Measurements from ENCODE around the gene LIFR. TPM values are rescaled to one million over a fixed set of nuclear protein-coding genes. Genes with fewer than 3 reads are reported as not detected.

The LIFR gene
- total RNA-seq, 1 donor from 2014 or later = 33.4 TPM

DNA sequence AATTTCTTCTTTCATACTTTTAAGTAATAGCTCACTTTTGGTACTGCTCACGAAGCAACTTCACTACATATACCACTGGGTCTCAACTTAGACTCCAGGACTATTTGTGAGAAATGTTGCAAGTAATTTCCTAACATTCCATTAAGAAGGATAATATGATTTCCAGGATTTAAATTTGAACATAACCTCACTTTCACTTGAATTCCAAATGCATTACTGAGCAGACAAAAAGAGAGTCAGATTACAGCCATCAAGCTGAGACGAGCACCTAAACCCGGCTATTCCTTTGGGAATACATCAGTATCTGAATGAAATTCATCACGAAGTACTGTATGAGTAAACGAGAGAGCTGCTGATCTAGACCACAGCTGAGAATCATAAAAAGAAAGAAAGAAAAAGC lies 47.3 kb downstream of the LIFR start:
- Mint-ChIP-seq H3K4me1 (ENCODE audit: low read depth) (no peaks in the 10 kb centered on the region), H3K27me3 (no peaks in the 10 kb centered on the region), H3K4me3 (ENCODE audit: low read depth) (no peak overlapping the region), H3K9me3 (ENCODE audit: low read depth) (no peaks in the 10 kb centered on the region), H3K36me3 (ENCODE audit: insufficient read depth) (peaks cover 6% of the 10 kb centered on the region), H3K27ac (no peak overlapping the region)
- DNase-seq (ENCODE audit: low spot score, unreplicated experiment) = no peak
- TF ChIP-seq, protein P1, sequence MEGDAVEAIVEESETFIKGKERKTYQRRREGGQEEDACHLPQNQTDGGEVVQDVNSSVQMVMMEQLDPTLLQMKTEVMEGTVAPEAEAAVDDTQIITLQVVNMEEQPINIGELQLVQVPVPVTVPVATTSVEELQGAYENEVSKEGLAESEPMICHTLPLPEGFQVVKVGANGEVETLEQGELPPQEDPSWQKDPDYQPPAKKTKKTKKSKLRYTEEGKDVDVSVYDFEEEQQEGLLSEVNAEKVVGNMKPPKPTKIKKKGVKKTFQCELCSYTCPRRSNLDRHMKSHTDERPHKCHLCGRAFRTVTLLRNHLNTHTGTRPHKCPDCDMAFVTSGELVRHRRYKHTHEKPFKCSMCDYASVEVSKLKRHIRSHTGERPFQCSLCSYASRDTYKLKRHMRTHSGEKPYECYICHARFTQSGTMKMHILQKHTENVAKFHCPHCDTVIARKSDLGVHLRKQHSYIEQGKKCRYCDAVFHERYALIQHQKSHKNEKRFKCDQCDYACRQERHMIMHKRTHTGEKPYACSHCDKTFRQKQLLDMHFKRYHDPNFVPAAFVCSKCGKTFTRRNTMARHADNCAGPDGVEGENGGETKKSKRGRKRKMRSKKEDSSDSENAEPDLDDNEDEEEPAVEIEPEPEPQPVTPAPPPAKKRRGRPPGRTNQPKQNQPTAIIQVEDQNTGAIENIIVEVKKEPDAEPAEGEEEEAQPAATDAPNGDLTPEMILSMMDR (IDR thresholded peaks at IDR 0.05; ENCODE audit: unreplicated experiment) = no peak

DNA sequence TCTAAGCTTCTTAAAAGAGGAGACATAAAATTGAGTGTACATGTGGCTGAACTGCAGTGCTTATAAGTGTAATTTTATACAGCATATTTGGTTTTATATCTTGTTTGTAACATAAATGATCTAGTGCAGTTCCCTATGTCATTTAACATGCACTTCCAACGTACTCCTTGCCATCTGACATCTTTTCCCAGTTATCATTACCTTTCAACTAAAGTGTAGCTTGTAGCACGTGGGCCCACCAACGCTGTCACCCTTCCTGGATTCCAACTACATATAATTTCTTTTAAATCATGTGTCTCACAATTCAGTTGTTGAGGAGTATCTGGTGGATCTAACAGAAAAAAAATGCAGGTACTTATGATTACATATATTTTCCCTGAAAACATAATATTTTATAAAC lies 50.1 kb downstream of the LIFR start:
- H3K9me3 Mint-ChIP-seq (ENCODE audit: low read depth) = no peaks in the 10 kb centered on the region
- no peaks in the 10 kb centered on the region for H3K27me3 Mint-ChIP-seq
- no peak overlapping the region for H3K4me3 Mint-ChIP-seq (ENCODE audit: low read depth)
- no peaks in the 10 kb centered on the region for H3K4me1 Mint-ChIP-seq (ENCODE audit: low read depth)
- DNase-seq (ENCODE audit: low spot score, unreplicated experiment) = no peak
- TF ChIP-seq, protein P1 (IDR thresholded peaks at IDR 0.05; ENCODE audit: unreplicated experiment) = no peak
- no peak overlapping the region for H3K27ac Mint-ChIP-seq
- peaks cover 3% of the 10 kb centered on the region for H3K36me3 Mint-ChIP-seq (ENCODE audit: insufficient read depth)

DNA sequence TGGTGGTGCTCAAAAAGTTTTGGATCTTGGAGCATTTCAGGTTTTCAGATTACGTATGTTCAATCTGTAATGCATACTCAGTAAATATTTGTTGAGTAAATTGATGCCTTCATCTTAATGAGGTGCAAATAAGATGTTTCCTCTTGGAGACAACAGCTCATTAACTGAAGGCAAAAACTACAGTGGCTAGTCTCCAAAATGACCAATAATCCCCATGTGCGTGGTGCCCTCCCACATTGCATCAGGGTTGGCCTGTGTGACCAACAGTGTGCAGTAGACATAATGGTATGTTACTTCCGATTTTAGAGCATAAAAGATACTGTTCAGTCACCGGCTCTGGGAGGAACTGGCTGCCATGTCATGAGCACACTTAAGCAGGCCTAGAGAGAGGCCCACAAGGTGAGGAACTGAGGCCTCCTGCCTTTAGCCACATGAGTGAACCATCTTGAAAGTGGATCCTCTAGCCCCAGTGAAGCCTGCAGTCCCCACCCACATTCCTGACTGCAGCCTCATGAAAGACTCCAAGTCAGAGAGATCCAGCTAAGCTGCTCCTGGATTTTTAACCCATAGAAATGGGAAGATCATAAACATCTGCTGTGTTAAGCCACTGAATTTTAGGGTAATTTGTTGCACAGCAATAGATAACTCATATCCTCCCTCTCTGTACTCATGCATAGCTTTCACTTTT lies 55.7 kb downstream of the LIFR start:
- H3K4me3 Mint-ChIP-seq (ENCODE audit: low read depth) = no peak overlapping the region
- peaks cover 7% of the 10 kb centered on the region for H3K36me3 Mint-ChIP-seq (ENCODE audit: insufficient read depth)
- H3K9me3 Mint-ChIP-seq (ENCODE audit: low read depth) = no peaks in the 10 kb centered on the region
- TF ChIP-seq, protein P1 (IDR thresholded peaks at IDR 0.05; ENCODE audit: unreplicated experiment) = no peak
- DNase-seq (ENCODE audit: low spot score, unreplicated experiment) = no peak
- H3K4me1 Mint-ChIP-seq (ENCODE audit: low read depth) = peaks cover 2% of the 10 kb centered on the region
- H3K27ac Mint-ChIP-seq = peak overlapping the region; percentile 37
- no peaks in the 10 kb centered on the region for H3K27me3 Mint-ChIP-seq

DNA sequence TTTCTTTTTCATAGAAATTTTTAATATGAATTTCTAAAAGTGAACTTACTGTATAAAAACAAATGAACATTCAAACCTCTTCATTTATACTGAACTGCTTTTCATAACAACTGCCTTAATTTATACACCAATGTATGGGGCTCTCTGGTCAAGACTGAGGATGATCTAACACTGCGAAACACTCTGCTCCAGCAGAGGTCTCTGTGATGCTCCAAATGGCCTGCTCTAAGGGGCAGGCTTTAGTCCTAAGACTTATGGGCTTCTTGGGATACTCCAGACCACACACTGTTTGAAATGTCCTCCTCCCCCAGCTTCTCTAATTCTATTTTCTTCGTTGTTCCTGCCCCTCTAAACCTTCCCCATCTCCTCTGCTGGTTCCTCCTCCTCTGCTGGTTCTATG lies 58.5 kb downstream of the LIFR start:
- Mint-ChIP-seq H3K9me3 (ENCODE audit: low read depth) (no peaks in the 10 kb centered on the region), H3K4me3 (ENCODE audit: low read depth) (no peak overlapping the region)
- no peak for DNase-seq (ENCODE audit: low spot score, unreplicated experiment)

DNA sequence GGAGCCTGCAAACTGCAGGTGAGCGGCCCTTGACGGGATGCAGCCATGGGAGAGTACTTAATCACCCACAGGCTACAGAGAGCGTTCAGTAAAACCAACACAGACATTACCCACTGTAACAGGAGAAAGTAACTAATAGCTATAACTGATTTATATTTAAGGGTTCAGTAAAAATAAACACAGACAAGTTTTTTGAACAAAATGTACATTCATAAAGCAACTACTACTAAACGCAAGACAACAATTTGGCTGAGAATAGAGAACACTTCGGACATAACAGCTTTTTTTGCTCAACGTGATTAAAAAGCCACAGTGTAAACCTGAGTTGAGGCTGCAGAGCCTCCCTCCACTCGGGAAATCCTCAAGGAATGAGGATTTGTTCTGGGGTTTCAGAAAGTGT lies 61.7 kb downstream of the LIFR start:
- TF ChIP-seq, protein P1 (IDR thresholded peaks at IDR 0.05; ENCODE audit: unreplicated experiment) = no peak
- no peaks in the 10 kb centered on the region for H3K27me3 Mint-ChIP-seq

More for the DNA sequence above, 58.5 kb downstream of the LIFR start:
- Mint-ChIP-seq H3K27ac (no peak overlapping the region), H3K36me3 (ENCODE audit: insufficient read depth) (peaks cover 14% of the 10 kb centered on the region), H3K27me3 (no peaks in the 10 kb centered on the region), H3K4me1 (ENCODE audit: low read depth) (peaks cover 2% of the 10 kb centered on the region)
- TF ChIP-seq, protein P1 (IDR thresholded peaks at IDR 0.05; ENCODE audit: unreplicated experiment) = no peak

More for the DNA sequence above, 61.7 kb downstream of the LIFR start:
- H3K4me1 Mint-ChIP-seq (ENCODE audit: low read depth) = no peaks in the 10 kb centered on the region
- no peak overlapping the region for H3K27ac Mint-ChIP-seq
- H3K9me3 Mint-ChIP-seq (ENCODE audit: low read depth) = no peaks in the 10 kb centered on the region
- no peak for DNase-seq (ENCODE audit: low spot score, unreplicated experiment)
- H3K4me3 Mint-ChIP-seq (ENCODE audit: low read depth) = no peak overlapping the region
- peaks cover 16% of the 10 kb centered on the region for H3K36me3 Mint-ChIP-seq (ENCODE audit: insufficient read depth)
